ENCODE data around the gene MN1. TPM values are rescaled to one million over a fixed set of nuclear protein-coding genes. Genes with fewer than 3 reads are reported as not detected.

MN1 gene
- total RNA-seq, 2 experiments from 2014 or later: 0.27 to 0.28 TPM

DNA sequence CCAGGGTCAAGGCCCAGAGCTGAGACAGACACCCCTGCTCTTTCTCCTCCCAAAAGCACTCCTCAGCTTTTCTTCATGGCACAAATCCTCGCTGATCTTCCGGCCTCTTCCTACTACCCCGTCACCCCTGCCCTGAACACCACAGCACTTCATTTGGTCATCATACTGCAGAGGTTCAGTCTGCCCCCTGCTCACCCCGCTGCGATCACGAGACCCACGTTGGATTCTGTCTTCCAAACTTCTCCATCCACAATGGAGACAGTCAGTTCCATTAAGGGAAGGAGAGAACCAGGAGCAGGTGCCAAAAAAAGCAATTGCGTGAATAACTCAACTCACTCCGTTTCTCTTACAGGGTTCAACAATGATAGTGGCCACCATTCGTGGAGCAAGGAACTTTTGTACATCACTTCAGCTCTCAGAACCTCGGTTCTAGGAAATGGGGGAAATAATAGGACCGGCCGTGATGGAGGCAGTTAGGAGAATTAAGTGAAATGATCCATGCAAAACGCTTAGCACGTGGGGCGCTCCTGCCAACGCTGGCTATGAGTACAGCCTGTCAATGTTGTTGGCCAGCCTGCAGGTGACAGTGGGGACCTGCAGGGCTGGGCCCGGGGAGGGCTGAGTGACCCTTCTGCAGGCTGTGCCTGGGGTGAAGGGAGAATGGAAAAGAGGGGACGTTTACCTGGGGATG, 45.9 kb downstream of the MN1 start:
- H3K36me3 Mint-ChIP-seq (ENCODE audit: low read depth): no peaks in the 10 kb centered on the region
- H3K9me3 Mint-ChIP-seq: no peaks in the 10 kb centered on the region
- Histone ChIP-seq H3K9me3 (ENCODE audit: control insufficient read depth in 1 of 2, insufficient read depth in 1 of 2, low read length in 2 of 2) (no peaks in the 10 kb centered on the region), H3K4me3 (ENCODE audit: low read length) (no peak overlapping the region), H3K36me3 (ENCODE audit: insufficient read depth, low read length) (no peaks in the 10 kb centered on the region), H3K27me3 (ENCODE audit: control insufficient read depth in 1 of 2, insufficient read depth in 2 of 2, low read length in 2 of 2) (no peaks in the 10 kb centered on the region), H3K27ac (ENCODE audit: low read depth in 1 of 2, low read length in 2 of 2) (no peak overlapping the region), H3K4me1 (ENCODE audit: insufficient read depth, low read length) (no peaks in the 10 kb centered on the region)
- no peak overlapping the region for H3K27ac Mint-ChIP-seq
- intact Hi-C loops (cut with DNase I, micrococcal nuclease): no loop called here
- no peak for DNase-seq
- TF ChIP-seq, protein P1, sequence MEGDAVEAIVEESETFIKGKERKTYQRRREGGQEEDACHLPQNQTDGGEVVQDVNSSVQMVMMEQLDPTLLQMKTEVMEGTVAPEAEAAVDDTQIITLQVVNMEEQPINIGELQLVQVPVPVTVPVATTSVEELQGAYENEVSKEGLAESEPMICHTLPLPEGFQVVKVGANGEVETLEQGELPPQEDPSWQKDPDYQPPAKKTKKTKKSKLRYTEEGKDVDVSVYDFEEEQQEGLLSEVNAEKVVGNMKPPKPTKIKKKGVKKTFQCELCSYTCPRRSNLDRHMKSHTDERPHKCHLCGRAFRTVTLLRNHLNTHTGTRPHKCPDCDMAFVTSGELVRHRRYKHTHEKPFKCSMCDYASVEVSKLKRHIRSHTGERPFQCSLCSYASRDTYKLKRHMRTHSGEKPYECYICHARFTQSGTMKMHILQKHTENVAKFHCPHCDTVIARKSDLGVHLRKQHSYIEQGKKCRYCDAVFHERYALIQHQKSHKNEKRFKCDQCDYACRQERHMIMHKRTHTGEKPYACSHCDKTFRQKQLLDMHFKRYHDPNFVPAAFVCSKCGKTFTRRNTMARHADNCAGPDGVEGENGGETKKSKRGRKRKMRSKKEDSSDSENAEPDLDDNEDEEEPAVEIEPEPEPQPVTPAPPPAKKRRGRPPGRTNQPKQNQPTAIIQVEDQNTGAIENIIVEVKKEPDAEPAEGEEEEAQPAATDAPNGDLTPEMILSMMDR (IDR thresholded peaks at IDR 0.05): no peak
- H3K4me3 Mint-ChIP-seq: no peak overlapping the region
- no peak for ATAC-seq (ENCODE audit: poor library complexity)
- H3K4me1 Mint-ChIP-seq (ENCODE audit: low read depth): no peaks in the 10 kb centered on the region
- POLR2A ChIA-PET: no interaction called here
- CTCF ChIA-PET: no interaction called here
- peaks cover 3% of the 10 kb centered on the region for H3K27me3 Mint-ChIP-seq

DNA sequence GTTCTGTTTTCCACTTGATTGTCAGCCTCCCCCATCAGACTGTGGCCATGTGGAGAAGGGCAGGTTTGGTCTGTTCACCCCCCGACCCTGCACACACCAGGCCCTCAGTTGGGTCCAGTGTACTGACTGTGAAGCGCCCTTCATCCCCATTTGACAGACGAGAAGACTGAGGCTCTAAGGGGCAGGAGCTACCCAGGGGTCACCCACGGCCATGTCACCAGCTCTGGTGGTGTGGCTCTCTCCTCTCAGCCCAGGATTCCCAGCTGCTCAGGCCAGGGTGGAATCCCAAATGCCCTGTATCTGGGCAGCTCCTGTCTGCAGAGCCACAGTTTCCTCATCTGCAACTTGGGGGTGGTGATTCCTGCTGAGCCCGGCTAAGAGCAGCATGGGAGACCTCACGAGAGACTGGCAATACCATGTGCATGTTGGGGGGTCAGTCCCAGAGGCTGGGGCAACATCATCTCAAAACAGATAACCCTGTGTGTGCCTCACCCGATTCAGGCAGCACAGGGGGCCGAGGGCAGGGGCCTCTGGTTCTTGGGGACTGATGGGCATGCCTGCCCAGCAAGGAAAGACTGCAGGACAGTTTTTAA, 46.6 kb downstream of the MN1 start:
- Mint-ChIP-seq H3K9me3 (no peaks in the 10 kb centered on the region), H3K4me1 (ENCODE audit: low read depth) (no peaks in the 10 kb centered on the region), H3K27me3 (peaks cover 9% of the 10 kb centered on the region), H3K27ac (no peak overlapping the region), H3K36me3 (ENCODE audit: low read depth) (no peaks in the 10 kb centered on the region), H3K4me3 (no peak overlapping the region)
- no peak overlapping the region for H3K27ac ChIP-seq (ENCODE audit: low read depth in 1 of 2, low read length in 2 of 2)
- ChIA-PET CTCF (no interaction called here), POLR2A (no interaction called here)
- H3K9me3 ChIP-seq (ENCODE audit: control insufficient read depth in 1 of 2, insufficient read depth in 1 of 2, low read length in 2 of 2): no peaks in the 10 kb centered on the region
- ATAC-seq (ENCODE audit: poor library complexity): no peak
- DNase-seq: no peak
- intact Hi-C loops (cut with DNase I, micrococcal nuclease): no loop called here
- H3K36me3 ChIP-seq (ENCODE audit: insufficient read depth, low read length): no peaks in the 10 kb centered on the region
- H3K27me3 ChIP-seq (ENCODE audit: control insufficient read depth in 1 of 2, insufficient read depth in 2 of 2, low read length in 2 of 2): no peaks in the 10 kb centered on the region
- H3K4me3 ChIP-seq (ENCODE audit: low read length): no peak overlapping the region
- TF ChIP-seq, protein P1 (IDR thresholded peaks at IDR 0.05): no peak
- H3K4me1 ChIP-seq (ENCODE audit: insufficient read depth, low read length): no peaks in the 10 kb centered on the region

DNA sequence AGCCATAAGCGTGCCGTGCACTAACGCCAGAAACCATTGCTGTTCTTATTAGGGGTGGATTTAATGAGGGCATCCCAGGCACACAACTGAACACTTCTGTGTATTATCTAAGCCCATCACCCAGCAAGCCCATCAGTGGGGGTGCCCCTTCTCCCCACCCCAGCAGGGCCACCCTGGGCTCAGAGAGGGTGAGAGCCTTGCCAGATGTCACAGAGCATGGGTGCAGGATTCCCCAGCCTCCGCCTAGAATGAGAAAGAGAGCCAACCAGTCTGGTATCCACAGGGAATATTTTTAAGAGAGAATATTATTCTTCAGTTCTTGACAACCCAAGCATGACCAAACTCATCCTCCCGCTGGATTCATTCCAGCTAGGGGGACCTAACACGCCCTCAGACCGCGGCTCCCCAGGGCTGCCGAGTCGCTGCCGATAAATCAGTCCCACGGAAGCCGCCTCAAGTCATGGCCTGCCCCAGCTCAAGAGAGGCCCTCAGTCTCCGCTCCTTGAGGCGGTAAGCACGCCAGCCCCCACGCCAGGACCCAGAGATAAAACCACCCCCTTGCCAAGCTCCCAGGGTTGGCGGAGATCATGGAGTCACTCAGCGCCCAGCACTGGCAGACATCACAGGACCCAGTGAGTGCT, 47.2 kb downstream of the MN1 start:
- ATAC-seq (ENCODE audit: poor library complexity): no peak
- Mint-ChIP-seq H3K27me3 (peaks cover 11% of the 10 kb centered on the region), H3K27ac (no peak overlapping the region), H3K4me1 (ENCODE audit: low read depth) (no peaks in the 10 kb centered on the region), H3K4me3 (no peak overlapping the region), H3K9me3 (no peaks in the 10 kb centered on the region), H3K36me3 (ENCODE audit: low read depth) (no peaks in the 10 kb centered on the region)
- H3K9me3 ChIP-seq (ENCODE audit: control insufficient read depth in 1 of 2, insufficient read depth in 1 of 2, low read length in 2 of 2): no peaks in the 10 kb centered on the region
- no peak overlapping the region for H3K27ac ChIP-seq (ENCODE audit: low read depth in 1 of 2, low read length in 2 of 2)
- POLR2A ChIA-PET: no interaction called here
- intact Hi-C loops (cut with DNase I, micrococcal nuclease): no loop called here
- no peak overlapping the region for H3K4me3 ChIP-seq (ENCODE audit: low read length)
- DNase-seq: no peak
- TF ChIP-seq, protein P1 (IDR thresholded peaks at IDR 0.05): no peak
- H3K27me3 ChIP-seq (ENCODE audit: control insufficient read depth in 1 of 2, insufficient read depth in 2 of 2, low read length in 2 of 2): no peaks in the 10 kb centered on the region
- CTCF ChIA-PET: no interaction called here
- H3K36me3 ChIP-seq (ENCODE audit: insufficient read depth, low read length): no peaks in the 10 kb centered on the region
- H3K4me1 ChIP-seq (ENCODE audit: insufficient read depth, low read length): no peaks in the 10 kb centered on the region
